GM10266 (cell line): Measurements from ENCODE around the gene TMEM88.

ENCODE experiments used
- DNase-seq: peaks from one replicate; pipeline ENCODE4 v3.0.0; 2012; ENCODE audit errors: extremely low spot score
- TF ChIP-seq, protein P1 (sequence below): IDR thresholded peaks from 2 replicates; pipeline ENCODE4 v1.5.1; 2012; ENCODE audit warnings: mild to moderate bottlenecking, low read depth; ENCODE audit not compliant: control insufficient read depth, insufficient read depth; ENCODE audit errors: missing control alignments

TMEM88 gene

DNA sequence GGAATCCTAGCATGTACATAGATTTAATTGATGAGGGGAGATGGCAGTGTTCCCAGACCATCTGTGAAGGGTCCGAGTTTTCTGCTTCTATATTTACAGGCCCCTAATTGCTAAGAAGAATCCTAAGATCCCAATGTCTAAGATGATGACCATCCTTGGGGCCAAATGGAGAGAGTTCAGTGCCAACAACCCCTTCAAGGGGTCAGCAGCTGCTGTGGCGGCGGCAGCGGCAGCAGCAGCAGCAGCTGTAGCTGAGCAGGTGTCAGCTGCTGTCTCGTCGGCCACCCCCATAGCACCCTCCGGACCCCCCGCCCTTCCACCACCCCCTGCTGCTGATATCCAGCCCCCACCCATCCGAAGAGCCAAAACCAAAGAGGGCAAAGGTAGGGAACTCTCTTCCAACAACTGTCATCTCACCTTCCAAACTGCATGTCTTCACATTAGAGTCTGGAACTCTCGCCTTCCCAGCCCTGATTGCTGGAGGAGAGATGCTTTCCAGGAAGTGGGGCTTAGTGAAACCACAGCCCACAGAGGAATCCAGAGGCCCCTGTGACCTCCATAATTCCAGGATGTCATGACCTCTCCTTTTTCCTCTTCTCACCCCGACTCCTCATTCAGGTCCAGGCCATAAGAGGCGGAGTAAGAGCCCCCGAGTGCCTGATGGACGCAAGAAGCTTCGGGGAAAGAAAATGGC, 38.5 kb downstream of the TMEM88 start:
- TF ChIP-seq, protein P1, sequence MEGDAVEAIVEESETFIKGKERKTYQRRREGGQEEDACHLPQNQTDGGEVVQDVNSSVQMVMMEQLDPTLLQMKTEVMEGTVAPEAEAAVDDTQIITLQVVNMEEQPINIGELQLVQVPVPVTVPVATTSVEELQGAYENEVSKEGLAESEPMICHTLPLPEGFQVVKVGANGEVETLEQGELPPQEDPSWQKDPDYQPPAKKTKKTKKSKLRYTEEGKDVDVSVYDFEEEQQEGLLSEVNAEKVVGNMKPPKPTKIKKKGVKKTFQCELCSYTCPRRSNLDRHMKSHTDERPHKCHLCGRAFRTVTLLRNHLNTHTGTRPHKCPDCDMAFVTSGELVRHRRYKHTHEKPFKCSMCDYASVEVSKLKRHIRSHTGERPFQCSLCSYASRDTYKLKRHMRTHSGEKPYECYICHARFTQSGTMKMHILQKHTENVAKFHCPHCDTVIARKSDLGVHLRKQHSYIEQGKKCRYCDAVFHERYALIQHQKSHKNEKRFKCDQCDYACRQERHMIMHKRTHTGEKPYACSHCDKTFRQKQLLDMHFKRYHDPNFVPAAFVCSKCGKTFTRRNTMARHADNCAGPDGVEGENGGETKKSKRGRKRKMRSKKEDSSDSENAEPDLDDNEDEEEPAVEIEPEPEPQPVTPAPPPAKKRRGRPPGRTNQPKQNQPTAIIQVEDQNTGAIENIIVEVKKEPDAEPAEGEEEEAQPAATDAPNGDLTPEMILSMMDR: no peak
- no peak for DNase-seq

DNA sequence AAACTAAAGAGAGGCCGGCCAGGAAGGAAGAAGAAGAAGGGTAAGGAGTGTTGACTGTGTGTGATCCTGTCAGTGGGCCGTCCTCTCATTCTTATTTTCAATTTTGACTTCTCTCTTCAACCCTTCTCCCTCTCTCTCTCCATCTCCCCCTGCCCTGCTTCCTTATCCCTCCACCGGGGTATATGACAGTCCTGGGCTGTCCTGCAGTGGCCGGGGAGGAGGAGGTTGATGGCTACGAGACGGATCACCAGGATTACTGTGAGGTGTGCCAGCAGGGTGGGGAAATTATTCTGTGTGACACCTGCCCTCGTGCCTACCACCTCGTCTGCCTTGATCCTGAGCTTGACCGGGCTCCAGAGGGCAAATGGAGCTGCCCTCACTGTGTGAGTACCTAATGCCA, 39.4 kb downstream of the TMEM88 start:
- TF ChIP-seq, protein P1: no peak
- DNase-seq: no peak

DNA sequence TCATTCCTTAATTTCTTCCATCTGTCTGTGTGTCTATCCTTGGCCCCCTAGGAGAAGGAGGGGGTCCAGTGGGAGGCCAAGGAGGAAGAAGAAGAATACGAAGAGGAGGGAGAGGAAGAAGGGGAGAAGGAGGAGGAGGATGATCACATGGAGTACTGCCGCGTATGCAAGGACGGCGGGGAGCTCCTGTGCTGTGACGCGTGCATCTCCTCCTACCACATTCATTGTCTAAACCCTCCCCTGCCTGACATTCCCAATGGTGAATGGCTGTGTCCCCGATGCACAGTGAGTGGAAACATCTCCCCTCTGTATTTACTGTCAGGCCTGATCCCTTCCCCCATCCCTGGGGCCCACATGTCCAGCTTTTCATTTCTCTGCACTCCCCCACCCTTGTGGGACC, 40.0 kb downstream of the TMEM88 start:
- no peak for DNase-seq
- TF ChIP-seq, protein P1: no peak

DNA sequence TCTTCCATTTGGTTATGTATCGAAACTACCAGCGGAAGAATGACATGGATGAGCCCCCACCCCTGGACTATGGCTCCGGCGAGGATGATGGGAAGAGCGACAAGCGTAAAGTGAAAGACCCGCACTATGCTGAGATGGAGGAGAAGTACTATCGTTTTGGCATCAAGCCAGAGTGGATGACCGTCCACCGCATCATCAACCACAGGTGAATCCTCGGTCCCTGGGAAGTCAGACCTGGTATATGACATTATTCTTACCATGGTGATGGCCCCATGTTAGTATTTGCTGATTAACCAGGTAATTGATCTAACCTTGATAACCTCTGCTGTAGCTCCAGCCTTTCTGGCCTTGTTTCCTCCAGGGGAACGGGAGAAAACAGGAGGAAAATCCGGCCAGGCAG, 42.2 kb downstream of the TMEM88 start:
- TF ChIP-seq, protein P1: no peak

DNA sequence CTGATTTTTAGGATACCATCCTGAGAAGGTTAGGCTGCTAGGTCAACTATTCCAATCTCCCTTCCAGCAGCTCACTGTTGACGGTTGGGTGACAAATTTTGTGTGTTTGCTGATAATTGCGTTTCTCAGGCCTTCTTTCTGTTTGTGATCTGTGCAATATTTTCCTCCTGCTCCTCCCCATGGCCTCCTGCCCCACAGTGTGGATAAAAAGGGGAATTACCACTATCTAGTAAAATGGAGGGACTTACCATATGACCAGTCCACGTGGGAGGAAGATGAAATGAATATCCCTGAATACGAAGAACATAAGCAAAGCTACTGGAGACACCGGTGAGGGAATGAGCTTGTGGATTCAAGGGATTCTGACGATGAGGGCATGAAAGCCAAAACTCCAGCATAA, 42.9 kb downstream of the TMEM88 start:
- DNase-seq: no peak
- TF ChIP-seq, protein P1: no peak

More for the DNA sequence above, 42.2 kb downstream of the TMEM88 start:
- no peak for DNase-seq

DNA sequence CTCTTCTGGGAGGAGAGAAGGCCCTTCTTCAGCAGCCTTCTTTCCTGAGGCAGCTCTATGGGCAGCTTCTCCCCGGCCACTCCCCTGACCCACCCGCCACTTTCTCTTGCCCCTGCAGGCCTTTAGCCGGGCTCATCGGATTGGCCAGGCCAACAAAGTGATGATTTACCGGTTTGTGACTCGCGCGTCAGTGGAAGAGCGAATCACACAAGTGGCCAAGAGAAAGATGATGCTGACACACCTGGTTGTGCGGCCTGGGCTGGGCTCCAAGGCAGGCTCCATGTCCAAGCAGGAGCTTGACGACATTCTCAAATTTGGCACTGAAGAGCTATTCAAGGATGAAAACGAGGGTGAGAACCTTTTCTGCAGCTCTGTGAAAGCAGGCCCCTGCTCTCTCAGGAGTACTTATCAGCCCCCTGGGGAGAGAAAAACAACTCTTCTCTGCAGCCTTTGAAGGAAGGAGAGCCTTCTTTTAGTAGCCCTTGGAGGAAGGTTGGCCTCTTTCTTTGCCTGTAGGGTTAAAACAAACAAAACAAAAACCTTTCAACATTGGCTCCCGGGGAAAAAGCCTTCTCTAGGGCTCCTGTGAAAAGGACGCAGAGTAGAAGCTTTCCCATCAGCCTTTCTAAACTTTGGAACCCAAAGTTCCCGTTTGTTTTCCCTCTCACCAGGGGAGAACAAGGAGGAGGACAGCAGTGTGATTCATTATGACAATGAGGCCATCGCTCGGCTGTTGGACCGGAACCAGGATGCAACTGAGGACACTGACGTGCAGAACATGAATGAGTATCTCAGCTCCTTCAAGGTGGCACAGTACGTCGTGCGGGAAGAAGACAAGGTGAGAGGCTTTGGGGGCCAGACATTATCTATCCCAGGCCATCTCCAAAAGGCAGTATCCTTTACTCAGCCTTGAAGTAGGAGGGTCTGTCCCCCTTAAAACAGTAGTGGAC, 48.6 kb downstream of the TMEM88 start:
- DNase-seq: no peak
- TF ChIP-seq, protein P1: no peak
